ENCODE measurements around the gene MUC5B. TPM values are rescaled to one million over a fixed set of nuclear protein-coding genes. Genes with fewer than 3 reads are reported as not detected.

MUC5B gene
- total RNA-seq, 1 donor from 2014 or later, result not detected

GRCh38 chr11:1230456-1231395, 7.9 kb downstream of the MUC5B start:
- H3K27ac Mint-ChIP-seq (ENCODE audit: unreplicated experiment), result no peak overlapping the region
- peak; percentile 88 for DNase-seq (ENCODE audit: low spot score)
- no peaks in the 10 kb centered on the region for H3K4me1 Mint-ChIP-seq (ENCODE audit: low read depth)
- H3K9me3 Mint-ChIP-seq (ENCODE audit: low read depth), result no peaks in the 10 kb centered on the region
- H3K4me3 Mint-ChIP-seq (ENCODE audit: unreplicated experiment), result no peak overlapping the region
- H3K36me3 Mint-ChIP-seq (ENCODE audit: low read depth), result no peaks in the 10 kb centered on the region
- no peak for TF ChIP-seq CTCF (IDR thresholded peaks at IDR 0.05)
- H3K27me3 Mint-ChIP-seq (ENCODE audit: low read depth), result peaks cover 7% of the 10 kb centered on the region

GRCh38 chr11:1231396-1232020, 8.6 kb downstream of the MUC5B start:
- H3K4me3 Mint-ChIP-seq (ENCODE audit: unreplicated experiment), result no peak overlapping the region
- H3K27me3 Mint-ChIP-seq (ENCODE audit: low read depth), result peaks cover 8% of the 10 kb centered on the region
- H3K36me3 Mint-ChIP-seq (ENCODE audit: low read depth), result no peaks in the 10 kb centered on the region
- no peaks in the 10 kb centered on the region for H3K4me1 Mint-ChIP-seq (ENCODE audit: low read depth)
- TF ChIP-seq CTCF (IDR thresholded peaks at IDR 0.05), result no peak
- no peak overlapping the region for H3K27ac Mint-ChIP-seq (ENCODE audit: unreplicated experiment)
- DNase-seq (ENCODE audit: low spot score), result peak; percentile 94
- H3K9me3 Mint-ChIP-seq (ENCODE audit: low read depth), result no peaks in the 10 kb centered on the region

GRCh38 chr11:1232021-1232882, 9.4 kb downstream of the MUC5B start:
- no peaks in the 10 kb centered on the region for H3K9me3 Mint-ChIP-seq (ENCODE audit: low read depth)
- peaks cover 8% of the 10 kb centered on the region for H3K27me3 Mint-ChIP-seq (ENCODE audit: low read depth)
- no peak overlapping the region for H3K4me3 Mint-ChIP-seq (ENCODE audit: unreplicated experiment)
- no peaks in the 10 kb centered on the region for H3K4me1 Mint-ChIP-seq (ENCODE audit: low read depth)
- no peak overlapping the region for H3K27ac Mint-ChIP-seq (ENCODE audit: unreplicated experiment)
- no peak for TF ChIP-seq CTCF (IDR thresholded peaks at IDR 0.05)
- DNase-seq (ENCODE audit: low spot score), result peak; percentile 78
- H3K36me3 Mint-ChIP-seq (ENCODE audit: low read depth), result no peaks in the 10 kb centered on the region

GRCh38 chr11:1232883-1233321, 10.0 kb downstream of the MUC5B start:
- no peaks in the 10 kb centered on the region for H3K36me3 Mint-ChIP-seq (ENCODE audit: low read depth)
- peaks cover 8% of the 10 kb centered on the region for H3K27me3 Mint-ChIP-seq (ENCODE audit: low read depth)
- TF ChIP-seq CTCF (IDR thresholded peaks at IDR 0.05), result no peak
- no peak overlapping the region for H3K4me3 Mint-ChIP-seq (ENCODE audit: unreplicated experiment)
- no peak overlapping the region for H3K27ac Mint-ChIP-seq (ENCODE audit: unreplicated experiment)
- no peaks in the 10 kb centered on the region for H3K9me3 Mint-ChIP-seq (ENCODE audit: low read depth)
- no peaks in the 10 kb centered on the region for H3K4me1 Mint-ChIP-seq (ENCODE audit: low read depth)
- peak; percentile 87 for DNase-seq (ENCODE audit: low spot score)

All from chondrocyte (in vitro differentiated cells).